ENCODE data around the gene PODXL2. TPM values are rescaled to one million over a fixed set of nuclear protein-coding genes. Genes with fewer than 3 reads are reported as not detected.

The PODXL2 gene
- total RNA-seq, 2 experiments from 2014 or later = 4.0 to 4.2 TPM

DNA sequence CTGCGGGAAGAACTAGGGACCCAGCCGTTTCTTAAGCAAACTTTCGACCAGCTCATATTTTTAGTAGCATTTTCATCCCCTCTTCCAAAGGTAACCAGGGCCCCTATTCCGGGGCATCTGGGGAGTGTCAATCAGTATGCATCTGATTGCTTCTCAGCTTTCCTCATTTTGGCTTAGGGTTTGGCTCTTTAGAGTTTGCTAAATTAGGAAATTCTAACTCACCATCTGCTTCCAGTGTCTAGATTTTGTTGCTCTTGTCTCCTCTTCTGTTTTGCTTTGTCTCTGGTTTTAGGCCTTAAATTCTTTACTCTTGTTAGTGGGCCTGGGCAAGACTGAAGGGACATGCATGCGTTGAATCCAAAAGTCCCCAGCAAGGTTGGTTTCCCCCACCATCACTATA lies 34.2 kb downstream of the PODXL2 start:
- no peaks in the 10 kb centered on the region for H3K4me1 Mint-ChIP-seq (ENCODE audit: low read depth)
- POLR2A ChIA-PET = no interaction called here

DNA sequence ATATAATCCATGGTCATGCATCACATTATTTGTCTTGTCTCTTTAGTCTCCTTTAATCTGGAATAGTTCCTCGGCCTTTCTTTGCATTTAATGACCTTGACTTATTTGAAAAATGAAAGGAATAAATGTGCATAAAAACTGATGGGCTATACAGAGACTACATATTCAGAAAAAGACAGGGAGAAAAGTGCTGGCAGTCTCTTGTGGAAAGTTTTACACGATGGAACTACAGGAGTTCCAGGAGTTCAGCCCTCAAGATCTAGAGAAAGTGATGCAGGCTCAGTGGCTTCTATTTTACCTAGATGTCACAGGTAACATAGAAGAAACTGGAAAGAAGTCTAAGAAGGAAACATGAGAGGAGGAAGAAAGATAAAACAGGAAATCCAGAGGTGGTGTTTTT lies 36.2 kb downstream of the PODXL2 start:
- no peak overlapping the region for H3K4me3 ChIP-seq (ENCODE audit: low read length)
- ATAC-seq (ENCODE audit: poor library complexity) (no peak), DNase-seq (no peak)
- no peak overlapping the region for H3K27ac Mint-ChIP-seq
- H3K36me3 Mint-ChIP-seq (ENCODE audit: low read depth) = peaks cover 3% of the 10 kb centered on the region
- intact Hi-C loops (cut with DNase I, micrococcal nuclease) = no loop called here
- H3K27me3 Mint-ChIP-seq = no peaks in the 10 kb centered on the region
- no peaks in the 10 kb centered on the region for H3K4me1 Mint-ChIP-seq (ENCODE audit: low read depth)
- ChIA-PET POLR2A (no interaction called here), CTCF (no interaction called here)
- TF ChIP-seq, protein P1, sequence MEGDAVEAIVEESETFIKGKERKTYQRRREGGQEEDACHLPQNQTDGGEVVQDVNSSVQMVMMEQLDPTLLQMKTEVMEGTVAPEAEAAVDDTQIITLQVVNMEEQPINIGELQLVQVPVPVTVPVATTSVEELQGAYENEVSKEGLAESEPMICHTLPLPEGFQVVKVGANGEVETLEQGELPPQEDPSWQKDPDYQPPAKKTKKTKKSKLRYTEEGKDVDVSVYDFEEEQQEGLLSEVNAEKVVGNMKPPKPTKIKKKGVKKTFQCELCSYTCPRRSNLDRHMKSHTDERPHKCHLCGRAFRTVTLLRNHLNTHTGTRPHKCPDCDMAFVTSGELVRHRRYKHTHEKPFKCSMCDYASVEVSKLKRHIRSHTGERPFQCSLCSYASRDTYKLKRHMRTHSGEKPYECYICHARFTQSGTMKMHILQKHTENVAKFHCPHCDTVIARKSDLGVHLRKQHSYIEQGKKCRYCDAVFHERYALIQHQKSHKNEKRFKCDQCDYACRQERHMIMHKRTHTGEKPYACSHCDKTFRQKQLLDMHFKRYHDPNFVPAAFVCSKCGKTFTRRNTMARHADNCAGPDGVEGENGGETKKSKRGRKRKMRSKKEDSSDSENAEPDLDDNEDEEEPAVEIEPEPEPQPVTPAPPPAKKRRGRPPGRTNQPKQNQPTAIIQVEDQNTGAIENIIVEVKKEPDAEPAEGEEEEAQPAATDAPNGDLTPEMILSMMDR (IDR thresholded peaks at IDR 0.05) = no peak
- H3K27me3 ChIP-seq (ENCODE audit: control insufficient read depth in 1 of 2, insufficient read depth in 2 of 2, low read length in 2 of 2) = no peaks in the 10 kb centered on the region
- H3K4me3 Mint-ChIP-seq = no peak overlapping the region
- H3K4me1 ChIP-seq (ENCODE audit: insufficient read depth, low read length) = no peaks in the 10 kb centered on the region
- H3K36me3 ChIP-seq (ENCODE audit: insufficient read depth, low read length) = no peaks in the 10 kb centered on the region
- H3K9me3 ChIP-seq (ENCODE audit: control insufficient read depth in 1 of 2, insufficient read depth in 1 of 2, low read length in 2 of 2) = no peaks in the 10 kb centered on the region
- H3K27ac ChIP-seq (ENCODE audit: low read depth in 1 of 2, low read length in 2 of 2) = no peak overlapping the region
- no peaks in the 10 kb centered on the region for H3K9me3 Mint-ChIP-seq

More for the DNA sequence above, 34.2 kb downstream of the PODXL2 start:
- ATAC-seq (ENCODE audit: poor library complexity) = no peak
- H3K36me3 ChIP-seq (ENCODE audit: insufficient read depth, low read length) = no peaks in the 10 kb centered on the region
- H3K4me1 ChIP-seq (ENCODE audit: insufficient read depth, low read length) = no peaks in the 10 kb centered on the region
- H3K4me3 Mint-ChIP-seq = no peak overlapping the region
- no peaks in the 10 kb centered on the region for H3K9me3 Mint-ChIP-seq
- H3K4me3 ChIP-seq (ENCODE audit: low read length) = no peak overlapping the region
- no peaks in the 10 kb centered on the region for H3K9me3 ChIP-seq (ENCODE audit: control insufficient read depth in 1 of 2, insufficient read depth in 1 of 2, low read length in 2 of 2)
- TF ChIP-seq, protein P1 (IDR thresholded peaks at IDR 0.05) = no peak
- H3K36me3 Mint-ChIP-seq (ENCODE audit: low read depth) = peaks cover 4% of the 10 kb centered on the region
- no peak for DNase-seq
- no peaks in the 10 kb centered on the region for H3K27me3 ChIP-seq (ENCODE audit: control insufficient read depth in 1 of 2, insufficient read depth in 2 of 2, low read length in 2 of 2)
- no peak overlapping the region for H3K27ac ChIP-seq (ENCODE audit: low read depth in 1 of 2, low read length in 2 of 2)
- CTCF ChIA-PET = no interaction called here
- no peaks in the 10 kb centered on the region for H3K27me3 Mint-ChIP-seq
- intact Hi-C loops (cut with DNase I, micrococcal nuclease) = no loop called here
- H3K27ac Mint-ChIP-seq = no peak overlapping the region

DNA sequence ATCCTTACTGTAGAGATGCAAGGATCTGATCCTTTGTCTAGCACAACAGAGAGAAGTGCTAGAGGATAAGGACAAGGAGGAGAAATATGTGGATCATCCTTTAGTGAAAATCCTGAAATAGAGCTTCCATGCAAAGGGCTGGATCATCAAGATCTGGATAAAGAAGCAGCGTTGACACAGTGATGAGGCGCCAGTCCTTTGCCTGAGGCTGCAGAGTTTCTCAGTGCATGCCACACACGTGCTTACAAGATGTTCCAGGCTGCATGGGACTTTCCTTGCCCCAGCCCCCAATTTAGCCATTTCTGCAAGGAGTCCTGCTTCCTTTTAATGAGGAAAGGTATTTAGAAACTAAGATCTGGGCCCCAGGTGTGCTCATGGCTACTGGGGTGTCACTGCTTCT lies 36.6 kb downstream of the PODXL2 start:
- DNase-seq = no peak
- Mint-ChIP-seq H3K4me3 (no peak overlapping the region), H3K27me3 (no peaks in the 10 kb centered on the region), H3K9me3 (no peaks in the 10 kb centered on the region), H3K36me3 (ENCODE audit: low read depth) (no peaks in the 10 kb centered on the region), H3K4me1 (ENCODE audit: low read depth) (no peaks in the 10 kb centered on the region), H3K27ac (no peak overlapping the region)
- no peak overlapping the region for H3K4me3 ChIP-seq (ENCODE audit: low read length)
- ChIA-PET POLR2A (no interaction called here), CTCF (no interaction called here)
- intact Hi-C loops (cut with DNase I, micrococcal nuclease) = no loop called here
- ATAC-seq (ENCODE audit: poor library complexity) = no peak
- H3K27me3 ChIP-seq (ENCODE audit: control insufficient read depth in 1 of 2, insufficient read depth in 2 of 2, low read length in 2 of 2) = no peaks in the 10 kb centered on the region
- no peaks in the 10 kb centered on the region for H3K36me3 ChIP-seq (ENCODE audit: insufficient read depth, low read length)
- no peaks in the 10 kb centered on the region for H3K9me3 ChIP-seq (ENCODE audit: control insufficient read depth in 1 of 2, insufficient read depth in 1 of 2, low read length in 2 of 2)
- H3K27ac ChIP-seq (ENCODE audit: low read depth in 1 of 2, low read length in 2 of 2) = no peak overlapping the region
- TF ChIP-seq, protein P1 (IDR thresholded peaks at IDR 0.05) = no peak
- no peaks in the 10 kb centered on the region for H3K4me1 ChIP-seq (ENCODE audit: insufficient read depth, low read length)

All from CD4-positive, alpha-beta T cell (primary cell).